Fibroblast of lung (primary cell): ENCODE measurements around the gene AK1. TPM values are rescaled to one million over a fixed set of nuclear protein-coding genes. Genes with fewer than 3 reads are reported as not detected.

Experiments
- DNase-seq, 2 donors: peaks; one replicate each; pipeline versions ENCODE4 v3.0.0 to v3.0.0-alpha.2; 2010; ENCODE audit warnings: low read depth in 2 of 2
- H2AFZ ChIP-seq: 2 replicates; pipeline ENCODE4 v1.5.1; 2012; ENCODE audit warnings: low read length, control low read depth, inconsistent platforms
- H3K27ac ChIP-seq: 2 replicates; pipeline ENCODE4 v1.5.1; 2011; ENCODE audit warnings: low read length, control low read depth; ENCODE audit not compliant: insufficient read depth
- H3K27me3 ChIP-seq: 2 replicates; pipeline ENCODE4 v1.5.1; 2011; ENCODE audit warnings: mild to moderate bottlenecking, low read length; ENCODE audit not compliant: control insufficient read depth, insufficient read depth
- H3K36me3 ChIP-seq: 2 replicates; pipeline ENCODE4 v1.5.1; 2011; ENCODE audit warnings: low read length; ENCODE audit not compliant: control insufficient read depth, insufficient read depth
- H3K4me1 ChIP-seq: 2 replicates; pipeline ENCODE4 v1.5.1; 2011; ENCODE audit warnings: low read length; ENCODE audit not compliant: control insufficient read depth, insufficient read depth; ENCODE audit errors: extremely low read depth
- H3K4me2 ChIP-seq: 2 replicates; pipeline ENCODE4 v1.5.1; 2011; ENCODE audit warnings: low read length, control low read depth; ENCODE audit not compliant: insufficient read depth; ENCODE audit errors: extremely low read depth
- H3K4me3 ChIP-seq, 4 experiments: fragments of 200-600 bp in 1 of 4; sonication (generic) in 1 of 4; replicated peaks in 1 of 4; 2 replicates each; pipeline ENCODE4 v1.5.1; 2011 to 2016; ENCODE audit warnings: low read length in 4 of 4, low read depth in 3 of 4, mild to moderate bottlenecking in 3 of 4, control low read depth in 2 of 4, inconsistent platforms in 1 of 4, mixed read lengths in 1 of 4; ENCODE audit not compliant: insufficient read depth in 1 of 4; ENCODE audit errors: control extremely low read depth in 1 of 4
- H3K79me2 ChIP-seq: 2 replicates; pipeline ENCODE4 v1.5.1; 2012; ENCODE audit warnings: mild to moderate bottlenecking, low read length, inconsistent platforms; ENCODE audit not compliant: control insufficient read depth, insufficient read depth
- H3K9ac ChIP-seq: 2 replicates; pipeline ENCODE4 v1.5.1; 2011; ENCODE audit warnings: mild to moderate bottlenecking, low read length, control low read depth; ENCODE audit not compliant: insufficient read depth
- H3K9me3 ChIP-seq: 2 replicates; pipeline ENCODE4 v1.5.1; 2012; ENCODE audit warnings: low read depth, low read length; ENCODE audit not compliant: control insufficient read depth, insufficient read depth
- H4K20me1 ChIP-seq: 2 replicates; pipeline ENCODE4 v1.5.1; 2011; ENCODE audit warnings: low read length; ENCODE audit not compliant: control insufficient read depth, insufficient read depth; ENCODE audit errors: extremely low read depth
- CTCF ChIP-seq, 2 donors: IDR thresholded peaks in 1 of 2; conservative IDR thresholded peaks in 1 of 2; 1 replicate in 1 of 2; 2 replicates in 1 of 2; pipeline ENCODE4 v1.5.1; 2011 to 2012; ENCODE audit warnings: low read length in 2 of 2, control low read depth in 1 of 2, inconsistent platforms in 1 of 2, low read depth in 1 of 2, mild to moderate bottlenecking in 1 of 2
- EZH2 ChIP-seq: IDR thresholded peaks from 2 replicates; pipeline ENCODE4 v1.5.1; 2012; ENCODE audit warnings: low read length, control low read depth, mild to moderate bottlenecking; ENCODE audit errors: missing control alignments
- polyA plus RNA-seq, 2 donors: library from polyadenylated mRNA; depleted of rRNA in 1 of 2; stranded (reverse) in 1 of 2; unstranded in 1 of 2; fragments of >200 nt; gene quantifications; 2 replicates each; pipeline ENCODE4 v1.2.1, GENCODE V29; 2011 to 2012; ENCODE audit warnings: missing spikeins in 1 of 2
- total RNA-seq: library from RNA; depleted of rRNA; stranded (reverse); fragments of >200 nt; gene quantifications from 2 replicates; pipeline ENCODE4 v1.2.1, GENCODE V29; 2014

AK1 gene
- total and polyA plus RNA-seq, 2 donors (not counting 1 experiment from before 2014, with no cell fraction given) = 47.6 to 73.1 TPM

- no peak for DNase-seq
- H3K36me3 ChIP-seq = peaks cover 18% of the 10 kb centered on the region
- H3K27me3 ChIP-seq = no peaks in the 10 kb centered on the region
- peaks cover 11% of the 10 kb centered on the region for H3K79me2 ChIP-seq
- peak overlapping the region in 1 of 4 experiments; percentile 42 for H3K4me3 ChIP-seq
- H3K4me2 ChIP-seq = peak overlapping the region; percentile 80
- no peak overlapping the region for H3K27ac ChIP-seq
- peaks cover 20% of the 10 kb centered on the region for H3K4me1 ChIP-seq
- no peak overlapping the region for H3K9ac ChIP-seq
- no peaks in the 10 kb centered on the region for H4K20me1 ChIP-seq
- no peaks in the 10 kb centered on the region for H3K9me3 ChIP-seq
- TF ChIP-seq CTCF (conservative IDR thresholded peaks at IDR 0.05 in 1 of 2, IDR thresholded peaks at IDR 0.05 in 1 of 2; ENCODE audit: low read depth in 1 of 2, low read length in 2 of 2) (no peak), EZH2 (no peak)
- no peak overlapping the region for H2AFZ ChIP-seq
Measured at GRCh38 chr9:127874301-127875221, 2.9 kb downstream of the AK1 start.

- Histone ChIP-seq H3K4me3 (peak overlapping the region in 1 of 4 experiments; percentile 33), H3K4me2 (peak overlapping the region; percentile 80), H3K79me2 (peaks cover 11% of the 10 kb centered on the region), H3K4me1 (peaks cover 20% of the 10 kb centered on the region), H3K9me3 (no peaks in the 10 kb centered on the region), H3K9ac (no peak overlapping the region), H4K20me1 (no peaks in the 10 kb centered on the region), H2AFZ (no peak overlapping the region), H3K27me3 (no peaks in the 10 kb centered on the region), H3K36me3 (peaks cover 19% of the 10 kb centered on the region), H3K27ac (no peak overlapping the region)
- no peak for TF ChIP-seq CTCF (conservative IDR thresholded peaks at IDR 0.05 in 1 of 2, IDR thresholded peaks at IDR 0.05 in 1 of 2; ENCODE audit: low read depth in 1 of 2, low read length in 2 of 2)
- TF ChIP-seq EZH2 = no peak
- peak; percentile 47 to 81 for DNase-seq
Measured at GRCh38 chr9:127873886-127874285, 3.6 kb downstream of the AK1 start.

GRCh38 chr9:127873223-127873691, 4.2 kb downstream of the AK1 start:
- H3K27ac ChIP-seq = no peak overlapping the region
- H3K9me3 ChIP-seq = no peaks in the 10 kb centered on the region
- TF ChIP-seq EZH2 (no peak), CTCF (conservative IDR thresholded peaks at IDR 0.05 in 1 of 2, IDR thresholded peaks at IDR 0.05 in 1 of 2; ENCODE audit: low read depth in 1 of 2, low read length in 2 of 2) (no peak)
- H3K79me2 ChIP-seq = peaks cover 11% of the 10 kb centered on the region
- peak in 1 of 2 donors; percentile 27 for DNase-seq
- no peak overlapping the region for H3K4me3 ChIP-seq
- H3K27me3 ChIP-seq = no peaks in the 10 kb centered on the region
- no peak overlapping the region for H2AFZ ChIP-seq
- H3K4me2 ChIP-seq = no peak overlapping the region
- H4K20me1 ChIP-seq = no peaks in the 10 kb centered on the region
- peaks cover 20% of the 10 kb centered on the region for H3K4me1 ChIP-seq
- H3K9ac ChIP-seq = no peak overlapping the region
- H3K36me3 ChIP-seq = peaks cover 20% of the 10 kb centered on the region
